NCI-H2196 treated with DMSO at 0.1 percent for 48 hours (cell line): Measurements from ENCODE around the gene BRMS1L.
"Not testable (repeated sequence)": the region's sequence is repeated elsewhere in the genome, so short reads cannot be mapped to it uniquely, and the experiment has no call there.

Experiments
- DNase-seq: peaks from one replicate; lab custom pipeline; 2025; ENCODE audit not compliant: unreplicated experiment; lab: John Stamatoyannopoulos, UW

Gene BRMS1L, protein sequence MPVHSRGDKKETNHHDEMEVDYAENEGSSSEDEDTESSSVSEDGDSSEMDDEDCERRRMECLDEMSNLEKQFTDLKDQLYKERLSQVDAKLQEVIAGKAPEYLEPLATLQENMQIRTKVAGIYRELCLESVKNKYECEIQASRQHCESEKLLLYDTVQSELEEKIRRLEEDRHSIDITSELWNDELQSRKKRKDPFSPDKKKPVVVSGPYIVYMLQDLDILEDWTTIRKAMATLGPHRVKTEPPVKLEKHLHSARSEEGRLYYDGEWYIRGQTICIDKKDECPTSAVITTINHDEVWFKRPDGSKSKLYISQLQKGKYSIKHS

DNA sequence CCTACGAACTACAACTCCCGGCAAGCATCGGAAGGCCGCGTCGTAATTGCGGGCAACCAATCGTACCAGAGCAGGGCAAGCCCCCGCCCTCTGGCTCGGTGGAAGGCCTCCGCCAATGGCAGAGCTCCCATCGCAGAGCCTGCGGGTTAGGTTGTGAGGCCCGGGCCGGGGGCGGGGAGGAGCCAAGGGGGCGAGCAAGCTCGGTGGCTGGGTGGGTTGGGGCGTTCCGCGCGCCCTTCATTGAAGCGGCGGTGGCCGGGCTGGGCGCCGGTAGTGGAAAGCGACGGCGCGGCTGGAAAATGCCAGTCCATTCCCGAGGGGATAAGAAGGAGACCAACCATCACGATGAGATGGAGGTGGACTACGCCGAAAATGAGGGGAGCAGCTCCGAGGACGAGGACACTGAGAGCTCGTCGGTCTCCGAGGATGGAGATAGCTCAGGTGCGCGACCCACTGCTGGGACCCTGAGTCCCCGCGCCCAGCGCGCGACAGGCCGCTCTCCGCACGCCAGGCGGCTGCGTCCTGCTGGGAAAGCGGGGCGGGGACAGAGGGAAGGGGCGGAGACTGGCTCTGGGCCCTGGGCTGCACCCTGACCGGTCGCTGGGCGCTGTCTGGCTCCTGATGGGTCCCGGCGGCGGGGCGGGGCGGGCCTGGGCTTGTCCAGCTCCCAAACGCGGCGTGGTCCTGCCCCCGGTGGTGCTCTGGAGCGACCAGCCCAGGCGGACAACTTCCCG is at the start of gene BRMS1L:
TSS of gene BRMS1L (plus strand) at position 121 of the 734 bp plus-strand sequence. CDS start at position 300, 179 bp downstream.
- peak; percentile 99 for DNase-seq

DNA sequence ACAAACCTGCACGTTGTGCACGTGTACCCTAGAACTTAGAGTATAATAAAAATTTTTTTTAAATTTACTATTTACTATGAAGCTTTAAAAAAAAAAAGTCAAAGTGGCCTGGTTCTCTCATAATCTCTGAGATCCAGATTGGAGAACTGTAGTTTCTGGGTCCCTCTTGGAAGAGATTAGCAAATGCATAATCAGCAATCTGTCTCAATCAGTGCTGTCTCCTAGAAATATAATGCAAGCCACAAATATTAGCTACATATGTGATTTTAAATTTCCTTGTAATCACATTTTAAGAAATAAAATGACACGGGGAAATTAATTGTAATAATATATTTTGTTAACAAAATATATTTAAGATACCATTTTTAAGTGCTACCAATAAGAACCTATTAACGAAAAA is 49.3 kb upstream of the BRMS1L start:
- no peak for DNase-seq

DNA sequence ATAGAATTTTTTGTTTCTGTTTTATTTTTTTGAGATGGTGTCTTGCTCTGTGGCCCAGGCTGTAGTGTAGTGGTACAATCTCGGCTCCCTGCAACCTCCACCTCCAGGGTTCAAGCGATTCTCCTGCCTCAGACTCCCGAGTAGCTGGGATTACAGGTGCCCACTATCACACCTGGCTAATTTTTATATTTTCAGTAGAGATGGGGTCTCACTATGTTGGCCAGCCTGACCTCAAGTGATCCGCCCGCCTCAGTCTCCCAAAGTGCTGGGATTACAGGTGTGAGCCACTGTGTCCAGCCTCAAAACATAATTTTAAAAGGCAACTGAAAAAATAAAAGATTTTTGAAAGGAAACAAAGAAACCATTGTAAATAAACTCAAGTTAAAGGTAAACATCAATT is 48.6 kb upstream of the BRMS1L start:
- not testable (repeated sequence) for DNase-seq

DNA sequence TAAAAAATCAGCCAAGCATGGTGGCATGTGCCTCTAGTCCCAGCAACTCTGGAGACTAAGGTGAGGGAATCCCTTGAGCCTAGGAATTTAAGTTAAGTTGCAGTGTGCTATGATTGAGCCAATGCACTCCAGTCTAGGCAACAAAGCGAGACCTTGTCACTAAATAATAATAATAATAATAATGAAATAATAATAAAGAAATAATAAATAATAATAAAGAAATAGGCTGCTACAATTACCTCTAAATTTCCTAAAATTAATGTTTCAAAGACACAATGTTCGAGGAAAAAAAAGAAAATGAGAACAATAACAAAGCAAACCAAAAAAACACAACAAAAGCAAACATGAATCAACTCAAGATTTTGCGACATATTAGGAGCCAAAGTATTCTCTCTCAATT is 46.8 kb upstream of the BRMS1L start:
- no peak for DNase-seq

DNA sequence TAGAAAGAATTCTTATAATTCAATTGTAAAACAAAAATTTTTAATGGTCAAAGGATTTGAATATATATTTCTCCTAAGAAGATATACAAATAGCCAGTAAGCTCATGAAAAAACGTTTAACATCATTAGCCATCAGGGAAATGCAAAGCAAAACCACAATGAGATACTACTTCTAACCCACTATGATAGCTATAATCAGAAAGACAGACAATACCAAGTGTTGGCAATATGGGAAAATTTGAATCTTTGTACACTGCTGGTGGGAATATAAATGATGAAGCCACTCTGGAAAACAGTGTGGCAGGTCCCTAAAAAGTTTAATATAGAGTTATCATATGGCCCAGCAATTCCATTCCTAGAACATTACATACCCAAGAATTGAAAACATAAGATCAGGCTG is 42.4 kb upstream of the BRMS1L start:
- no peak for DNase-seq

DNA sequence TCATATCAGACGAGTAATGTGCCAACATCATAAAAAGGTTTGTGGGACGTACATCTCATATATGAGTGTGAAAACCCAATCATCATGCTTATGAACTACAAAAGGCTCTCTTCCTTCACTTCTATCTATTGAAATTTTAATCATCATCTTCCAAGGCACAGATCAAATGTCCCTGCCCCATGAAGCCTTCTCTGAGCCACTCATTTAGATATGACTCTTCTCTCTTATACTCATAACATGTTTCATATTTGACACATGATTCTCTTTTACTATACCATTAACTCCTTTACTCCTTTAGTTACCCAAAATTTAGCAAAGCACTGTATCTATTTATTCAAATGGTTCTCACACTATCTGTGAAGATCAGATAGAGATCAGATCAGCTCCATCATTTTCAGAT is 39.3 kb upstream of the BRMS1L start:
- DNase-seq = no peak

DNA sequence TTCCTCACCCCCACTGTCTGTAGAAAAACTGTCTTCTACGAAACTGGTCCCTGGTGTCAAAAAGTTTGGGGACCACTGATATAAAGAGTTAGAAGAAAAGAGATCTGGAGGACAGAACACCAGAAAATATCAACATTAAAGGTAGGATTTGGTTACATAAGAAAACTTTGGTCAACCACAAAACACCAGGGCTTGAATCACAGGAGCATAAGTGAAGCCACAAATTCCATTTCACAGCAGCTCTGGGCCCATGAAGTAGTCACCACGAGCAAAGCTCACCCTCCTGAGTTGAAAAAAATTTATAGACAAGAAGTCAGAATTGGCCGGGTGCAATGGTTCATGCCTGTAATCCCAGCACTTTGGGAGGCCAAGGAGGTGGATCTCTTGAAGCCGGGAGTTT is 36.5 kb upstream of the BRMS1L start:
- DNase-seq = no peak

DNA sequence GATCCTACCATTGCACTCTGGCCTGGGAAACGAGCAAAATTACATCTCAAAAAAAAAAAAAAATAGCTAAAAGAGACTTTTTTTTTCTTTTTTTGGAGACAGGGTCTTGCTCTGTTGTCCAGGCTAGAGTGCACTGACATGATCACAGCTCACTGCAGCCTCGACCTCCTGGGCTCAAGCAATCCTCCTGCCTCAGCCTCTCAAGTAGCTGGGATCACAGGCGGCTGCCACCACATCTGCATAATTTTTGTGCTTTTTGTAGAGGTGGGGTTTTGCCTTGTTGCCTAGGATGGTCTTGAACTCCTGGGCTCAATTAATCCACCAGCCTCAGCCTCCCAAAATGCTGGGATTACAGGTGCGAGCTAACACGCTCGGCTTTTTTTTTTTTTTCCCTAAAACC is 28.3 kb upstream of the BRMS1L start:
- DNase-seq = no peak

DNA sequence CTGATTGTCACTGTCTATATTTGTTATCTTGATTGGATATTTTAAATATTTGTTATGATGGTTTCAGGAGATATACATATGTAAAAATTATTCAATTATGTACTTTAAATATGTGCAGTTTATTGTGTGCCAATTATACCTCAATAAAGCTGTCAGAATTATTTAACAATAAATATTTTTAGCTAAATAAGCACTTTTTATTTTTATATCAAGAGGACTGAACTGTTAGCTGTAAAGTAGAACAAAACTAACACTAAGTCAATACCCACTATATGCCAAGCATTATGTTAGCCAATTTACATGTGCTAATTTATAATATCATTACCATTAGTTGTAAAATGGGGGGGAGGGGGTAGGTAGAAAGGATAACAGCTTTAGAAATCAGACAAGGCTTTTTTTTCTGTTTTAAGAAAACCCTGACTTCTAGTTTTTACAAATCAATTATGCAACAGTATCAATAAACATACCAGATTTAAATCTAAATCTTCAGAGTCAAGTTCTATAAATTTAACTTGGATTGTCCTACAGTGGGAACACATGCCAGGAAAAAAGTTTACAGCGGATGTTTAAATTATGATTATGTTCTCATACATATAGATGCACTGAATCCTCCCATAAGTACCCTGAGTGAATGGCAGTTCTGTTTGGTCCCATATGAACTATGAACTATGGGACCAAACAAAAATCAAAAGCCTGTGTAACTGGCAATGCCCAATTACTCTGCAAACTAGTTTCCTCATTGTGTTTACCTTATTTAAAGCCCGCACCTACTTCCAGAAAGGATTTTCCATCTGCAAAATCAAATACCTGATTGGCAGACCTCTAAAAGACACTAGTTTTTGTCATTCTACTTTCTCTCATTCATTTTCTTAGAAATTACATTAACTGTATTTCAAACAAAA is 19.9 kb upstream of the BRMS1L start:
- DNase-seq = no peak

DNA sequence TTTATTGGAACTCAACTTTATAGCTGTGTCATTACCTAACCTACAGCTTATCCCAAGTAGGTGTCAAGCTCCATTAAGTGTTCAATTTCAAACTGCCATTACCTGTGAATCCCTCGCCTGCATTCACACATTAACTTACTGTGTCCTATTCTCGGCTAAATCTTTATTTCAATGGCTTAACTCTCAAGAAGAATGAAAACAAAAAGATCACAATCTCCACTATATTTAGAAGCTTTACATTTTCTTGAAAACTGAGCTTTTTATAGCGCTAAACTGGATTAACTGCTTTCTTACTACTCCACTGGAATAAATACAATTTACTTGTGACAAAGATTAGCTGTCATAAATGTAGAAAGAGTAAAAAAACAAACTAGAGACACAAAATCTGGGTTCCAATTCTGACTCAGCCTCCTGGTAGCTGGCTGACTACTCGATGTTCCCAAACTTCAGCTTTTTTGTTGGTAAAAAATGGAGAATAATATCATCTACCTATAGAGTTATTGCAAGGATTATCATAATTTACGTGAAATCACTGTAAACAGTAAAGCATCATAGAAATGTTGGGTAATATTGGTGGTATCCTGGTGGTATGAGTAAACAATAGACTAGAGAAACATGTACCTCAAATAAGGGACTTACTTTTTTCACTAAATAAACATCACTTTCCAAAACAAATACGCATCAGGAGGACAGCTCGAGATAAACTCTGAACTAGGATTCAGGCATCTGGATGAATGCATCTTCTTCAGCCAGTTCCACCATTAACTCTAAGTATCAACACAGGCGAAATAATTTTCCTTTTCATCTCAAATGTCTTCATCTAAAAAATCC is 18.8 kb upstream of the BRMS1L start:
- no peak for DNase-seq

DNA sequence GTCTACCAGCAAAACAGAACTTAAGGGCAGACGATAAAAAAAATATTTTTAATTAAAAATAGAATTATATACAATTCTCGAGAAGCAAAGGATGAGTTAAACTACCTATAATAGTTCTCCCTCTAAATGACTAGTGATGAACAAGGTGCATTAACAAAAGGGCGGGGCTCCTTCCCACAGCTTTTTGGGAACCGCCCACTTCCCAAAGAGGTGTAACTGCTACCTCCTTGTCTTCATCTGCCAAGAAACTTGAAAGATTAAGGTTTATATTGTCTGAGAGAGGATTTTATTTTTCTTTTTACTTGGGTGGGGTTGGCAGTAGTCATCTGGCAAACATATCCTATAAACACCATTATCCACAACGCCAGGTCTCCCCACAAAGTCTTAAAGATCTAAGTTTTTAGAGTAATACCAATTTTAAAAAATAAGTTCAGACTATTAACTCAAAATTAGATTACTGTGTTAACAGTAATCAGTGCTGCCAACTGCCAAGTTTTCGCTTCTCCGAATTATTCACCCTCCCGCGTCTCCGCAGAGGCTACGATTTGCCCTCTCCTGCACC is 18.0 kb upstream of the BRMS1L start:
- no peak for DNase-seq

DNA sequence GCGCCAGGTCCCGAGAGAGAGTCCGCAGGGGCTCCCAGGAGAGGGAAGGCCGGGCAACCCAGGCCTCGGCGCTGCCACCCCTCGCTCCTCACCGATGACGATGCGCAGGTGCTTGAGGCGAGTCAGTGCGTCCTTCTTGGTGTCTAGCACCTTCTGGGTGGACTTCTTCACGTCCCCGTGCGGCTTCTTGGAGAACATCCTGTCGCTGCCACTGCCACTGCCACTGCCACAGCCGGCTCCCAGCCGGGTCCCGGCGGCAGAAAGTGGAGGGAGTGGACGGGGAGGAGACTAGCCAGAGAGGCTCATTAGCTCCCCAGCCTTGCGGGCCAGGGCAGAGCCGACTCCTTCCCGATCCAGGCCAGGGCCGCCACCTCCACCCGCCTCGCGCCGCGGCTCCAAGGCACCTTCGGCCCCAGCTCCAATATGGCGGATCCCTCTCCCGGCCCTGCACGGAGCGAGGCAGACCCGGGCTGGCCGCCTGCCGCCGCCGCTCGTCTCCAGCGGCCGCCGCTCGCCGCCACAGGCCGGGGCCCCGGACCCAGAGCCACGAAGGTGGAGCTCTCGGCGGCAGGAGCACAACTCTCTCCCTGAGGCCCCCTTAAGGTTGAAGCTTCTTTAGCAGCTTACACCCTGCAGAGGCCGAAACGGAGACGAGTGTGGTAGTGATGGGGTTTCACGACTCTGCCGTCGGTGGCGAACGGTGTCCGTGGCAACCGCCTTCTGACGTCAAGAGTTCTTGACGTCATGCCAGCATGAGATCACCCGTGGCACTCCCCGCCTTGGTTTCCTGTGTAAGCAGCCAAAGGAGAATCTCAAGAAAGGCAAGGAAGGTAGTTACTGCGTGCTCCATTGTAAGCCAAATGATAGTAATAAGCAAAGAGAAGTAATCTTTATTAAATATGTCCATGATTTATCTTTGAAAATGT is 17.2 kb upstream of the BRMS1L start, which contains the start of gene RALGAPA1:
TSS of gene RALGAPA1 (minus strand) at position 658 of the 926 bp plus-strand sequence. CDS start at position 198, 460 bp downstream.
- DNase-seq = peak; percentile 93

DNA sequence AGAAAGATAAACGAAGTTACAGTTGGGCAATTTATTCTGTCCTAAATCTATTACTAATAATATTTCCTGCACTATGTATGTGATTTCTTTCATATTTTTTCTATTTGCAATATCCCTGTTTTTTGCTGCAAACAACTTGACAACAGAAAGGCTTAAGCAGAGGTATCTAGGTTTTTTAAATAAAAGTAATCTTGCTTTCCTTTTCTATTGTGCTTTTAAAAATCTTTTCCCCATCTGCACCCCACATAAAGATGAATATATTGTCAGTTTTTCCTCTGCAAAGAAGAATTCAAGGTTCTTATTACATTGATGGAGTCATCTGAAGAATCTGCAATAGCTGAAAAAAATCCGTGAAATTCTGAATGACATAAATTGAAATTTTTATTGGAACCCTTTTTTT is 16.5 kb upstream of the BRMS1L start:
- no peak for DNase-seq

DNA sequence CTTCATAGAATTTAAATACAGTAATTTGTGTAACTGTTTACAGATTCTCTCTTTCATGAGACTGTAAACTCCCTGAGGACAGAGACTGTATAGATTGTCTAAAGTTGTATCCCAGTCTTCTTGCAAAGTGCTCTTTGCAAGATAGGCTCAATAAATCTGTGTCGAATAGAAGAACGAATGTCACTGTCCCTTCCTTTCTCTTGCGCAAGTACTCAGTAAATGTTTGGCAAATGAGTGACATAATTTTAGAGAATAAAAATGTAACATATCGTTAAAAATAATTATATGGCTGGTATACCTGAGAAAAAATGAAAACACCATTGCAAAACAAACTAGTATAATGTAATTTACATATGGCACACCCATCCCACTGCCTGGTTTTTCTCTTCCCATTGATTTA is 15.2 kb upstream of the BRMS1L start:
- DNase-seq = no peak

DNA sequence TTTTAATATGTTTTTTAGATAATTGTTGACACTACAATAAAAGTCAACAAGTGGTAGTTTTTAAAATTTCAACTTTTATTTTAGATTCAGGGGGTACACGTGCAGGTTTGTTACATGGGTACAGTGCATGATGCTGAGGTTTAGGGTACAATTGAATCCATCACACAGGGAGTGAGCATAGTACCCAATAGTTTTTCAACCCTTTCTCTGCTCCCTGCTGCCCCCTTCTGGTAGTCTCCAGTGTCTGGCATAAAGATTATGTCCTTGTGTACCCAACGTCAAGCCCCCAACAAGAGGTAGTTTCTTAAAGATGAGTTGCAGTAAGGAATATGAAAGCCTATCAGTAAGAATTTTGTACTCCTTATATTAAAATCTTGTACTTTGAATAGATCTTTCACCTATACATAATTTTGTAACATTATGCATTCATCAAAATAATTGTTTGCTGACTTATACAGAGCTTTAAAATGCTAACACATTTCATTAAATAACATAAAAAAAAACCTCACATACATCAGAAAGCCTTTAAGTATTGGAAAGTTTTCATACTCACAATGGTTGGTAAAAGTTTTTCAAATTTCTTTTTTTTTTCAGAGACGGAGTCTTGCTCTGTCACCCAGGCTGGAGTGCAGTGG is 11.7 kb upstream of the BRMS1L start:
- no peak for DNase-seq

DNA sequence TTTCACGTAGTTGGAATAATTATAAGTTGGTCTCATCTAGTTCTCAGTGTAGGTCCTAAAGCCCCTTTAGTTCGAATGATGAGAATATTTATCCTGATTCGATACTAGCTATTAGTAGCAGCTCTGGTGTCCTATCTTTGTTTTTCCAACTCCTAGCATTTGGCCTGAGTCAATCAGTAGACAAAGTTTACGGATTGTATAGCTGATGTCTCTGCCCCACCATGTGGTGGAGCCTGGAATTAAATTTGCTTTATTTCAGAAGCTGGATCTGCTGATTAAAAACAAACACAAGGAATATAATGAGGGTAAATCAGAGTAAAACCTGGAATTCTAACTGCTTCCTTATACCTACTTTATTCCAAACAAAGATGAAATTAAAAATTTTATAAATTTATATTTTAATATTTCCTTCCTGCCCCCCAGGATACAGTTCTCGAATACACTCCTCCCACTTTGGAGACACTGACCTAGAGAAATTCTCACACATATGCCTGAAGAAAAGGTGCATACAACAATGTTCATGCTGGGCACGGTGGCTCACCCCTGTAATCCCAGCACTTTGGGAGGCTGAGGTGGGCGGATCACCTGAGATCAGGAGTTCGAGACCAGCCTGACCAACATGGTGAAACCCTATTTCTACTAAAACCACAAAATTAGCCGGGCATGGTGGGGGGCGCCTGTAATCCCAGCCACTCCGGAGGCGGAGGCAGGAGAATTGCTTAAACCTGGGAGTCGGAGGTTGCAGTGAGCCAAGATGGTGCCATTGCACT is 7.6 kb upstream of the BRMS1L start:
- no peak for DNase-seq

DNA sequence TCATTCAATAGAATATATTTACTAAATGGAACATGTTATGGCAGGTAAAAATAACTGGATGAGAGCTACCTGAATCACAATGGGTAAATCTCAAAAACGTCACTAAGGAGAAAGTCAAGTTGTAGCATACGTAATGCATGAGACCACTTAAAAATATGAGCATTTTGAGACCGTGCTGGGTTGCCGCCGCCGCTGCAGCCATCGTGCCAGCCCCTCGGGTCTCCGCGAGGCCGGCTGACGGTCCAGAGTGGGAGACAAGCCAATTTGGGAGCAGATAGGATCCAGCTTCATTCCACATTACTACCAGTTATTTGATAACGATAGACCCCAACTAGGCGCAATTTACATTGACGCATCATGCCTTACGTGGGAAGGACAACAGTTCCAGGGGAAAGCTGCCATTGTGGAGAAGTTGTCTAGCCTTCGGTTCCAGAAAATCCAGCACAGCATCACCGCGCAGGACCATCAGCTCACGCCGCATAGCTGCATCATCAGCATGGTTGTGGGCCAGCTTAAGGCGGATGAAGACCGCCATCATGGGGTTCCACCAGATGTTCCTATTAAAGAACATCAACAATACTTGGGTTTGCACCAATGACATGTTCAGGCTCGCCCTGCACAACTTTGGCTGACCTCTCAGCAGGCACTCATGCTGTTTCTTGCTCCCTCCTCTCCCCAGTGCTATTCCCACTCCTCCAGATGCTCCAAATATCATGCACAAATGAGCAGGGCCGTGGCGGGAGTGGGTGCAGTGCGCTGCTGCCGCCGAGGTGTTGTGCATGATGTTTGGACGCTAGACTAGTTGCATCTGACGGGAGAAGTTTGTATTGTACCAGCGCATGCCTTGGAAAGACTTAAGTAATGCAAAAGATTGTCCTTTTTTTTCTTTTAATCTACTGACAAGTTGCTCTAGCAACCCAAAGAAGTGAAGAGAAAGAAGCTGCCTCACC is 6.3 kb upstream of the BRMS1L start:
- no peak for DNase-seq
